Vagina (tissue), 2 donors: ENCODE results near the gene OR8B12.

ENCODE experiments used
- POLR2A ChIP-seq, 2 donors: fragments of 450-650 bp; IDR thresholded peaks; one replicate each; pipeline ENCODE4 v1.6.1; 2017; ENCODE audit warnings: antibody characterized with exemption in 2 of 2, mild to moderate bottlenecking in 2 of 2, moderate library complexity in 2 of 2
- POLR2AphosphoS5 ChIP-seq, 2 donors: sonication (generic); formaldehyde crosslinking; IDR thresholded peaks; one replicate each; pipeline ENCODE4 v1.9.0; 2017; ENCODE audit warnings: antibody characterized with exemption in 2 of 2, mild to moderate bottlenecking in 2 of 2, low read depth in 1 of 2; ENCODE audit not compliant: insufficient read depth in 1 of 2

DNA sequence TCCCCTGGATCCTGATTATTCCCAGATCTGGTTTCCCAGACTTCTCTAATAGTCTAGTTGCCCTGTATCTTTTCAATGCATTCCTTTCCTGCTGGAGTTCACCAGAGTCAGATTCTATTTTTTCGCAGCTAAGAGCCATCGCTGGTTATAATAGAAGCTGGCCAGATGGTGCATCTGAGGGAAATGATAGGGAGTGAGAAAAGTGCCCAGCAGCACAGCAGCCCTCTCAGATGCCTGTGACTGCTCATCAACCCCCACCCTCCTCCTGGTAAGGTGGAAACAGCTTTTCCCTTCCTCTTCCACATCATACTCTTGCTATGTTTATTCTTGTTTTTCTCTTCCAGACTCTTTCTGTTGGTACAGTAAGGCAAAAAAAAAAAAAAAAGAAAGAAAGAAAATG, 39.1 kb upstream of the OR8B12 start:
- no peak for TF ChIP-seq POLR2A (IDR thresholded peaks at IDR 0.05)
- no peak for TF ChIP-seq POLR2AphosphoS5 (IDR thresholded peaks at IDR 0.05; ENCODE audit: insufficient read depth in 1 of 2, low read depth in 1 of 2)
